ENCODE measurements around the gene RARS1. TPM values are rescaled to one million over a fixed set of nuclear protein-coding genes. Genes with fewer than 3 reads are reported as not detected.
A peak's percentile ranks its signal among the peaks of the same experiment; 100 is the strongest.

Gene RARS1
- total RNA-seq, result 10 to 100 TPM; 31.6 to 40.4 (median 37.8) TPM
- polyA plus RNA-seq, result 10 to 100 TPM; 27.2 to 69.3 (median 42.2) TPM
- long read RNA-seq, donor 1, transcript RARS-201 (15 exons, 2,146 nt), result major isoform, 13 of 19 reads
- long read RNA-seq, donor 1, partial matches to known transcripts, result 4 of 19 reads
- long read RNA-seq, donor 1, other reads (novel, unspliced or antisense), result 2 of 19 reads
- long read RNA-seq, donor 2, transcript RARS-201 (15 exons, 2,146 nt), result major isoform, 52 of 59 reads
- long read RNA-seq, donor 2, partial matches to known transcripts, result 3 of 59 reads
- long read RNA-seq, donor 2, other reads (novel, unspliced or antisense), result 2 of 59 reads

DNA sequence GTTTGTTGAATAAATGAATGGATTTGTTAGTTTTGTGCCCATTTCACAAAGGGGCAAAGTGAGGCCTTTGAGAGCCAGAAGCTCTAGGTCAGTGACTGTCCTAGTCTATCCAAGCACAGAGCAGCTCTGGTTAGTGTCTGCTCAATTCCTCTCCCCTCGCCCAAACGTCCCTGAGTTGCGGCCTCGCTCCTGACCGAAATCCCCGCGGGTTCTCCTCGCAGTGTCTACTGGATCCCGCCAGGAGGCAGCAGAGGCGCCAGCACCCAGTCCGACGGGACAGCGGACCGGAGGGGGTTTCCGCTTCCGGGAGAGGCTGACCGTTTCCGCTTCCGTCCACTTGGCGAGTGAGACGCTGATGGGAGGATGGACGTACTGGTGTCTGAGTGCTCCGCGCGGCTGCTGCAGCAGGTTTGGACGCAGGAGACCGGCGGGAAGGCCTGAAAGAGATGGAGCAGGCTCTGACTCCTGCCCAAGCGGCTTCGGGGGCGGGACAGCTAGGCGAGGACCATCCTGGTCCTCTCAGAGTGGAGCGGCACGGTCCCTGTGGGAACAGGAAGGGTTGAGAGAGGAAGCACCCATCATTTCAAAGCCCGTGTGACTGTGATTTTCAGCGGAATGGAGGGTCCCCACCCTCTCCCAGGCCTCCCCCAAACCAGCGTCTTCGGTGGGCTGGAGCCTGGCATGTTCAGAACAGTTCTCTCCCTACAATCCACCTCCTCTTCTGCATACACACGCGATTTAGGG lies at the start of gene RARS1:
TSS of gene RARS1 (plus strand) at position 336 of the 744 bp plus-strand sequence. CDS start at position 364, 28 bp downstream.
- Histone ChIP-seq H3K9me3 (no peaks in the 10 kb centered on the region), H3K27ac (peak within 1 kb of the TSS; percentile 32), H3K4me3 (peak within 1 kb of the TSS; percentile 92), H3K27me3 (ENCODE audit: insufficient read depth in 3 of 3, low read length in 2 of 3) (no peaks in the 10 kb centered on the region), H3K36me3 (ENCODE audit: insufficient read depth in 1 of 2, low read depth in 1 of 2) (peaks cover 0 to 39% of the 10 kb centered on the region in 2 donors), H3K4me1 (peaks cover 5% of the 10 kb centered on the region)
- peak; percentile 97 to 100 (median 100) for ATAC-seq
- peak; percentile 95 for TF ChIP-seq CTCF (IDR thresholded peaks at IDR 0.05)
- peak; percentile 94 to 97 for DNase-seq
- intact Hi-C loops (cut with DNase I), result loop anchor here (2.0 to 10.0 kb wide), 3 partner anchors 91 to 1098 kb away; partner anchors contain the start of genes PANK3 (in 2 of the 2) and SPDL1 (in 1 of the 2)
- 0 to 1% (median 0%) methylated on average over 38 to 40 of the region's 40 CpGs for WGBS, 3 donors

DNA sequence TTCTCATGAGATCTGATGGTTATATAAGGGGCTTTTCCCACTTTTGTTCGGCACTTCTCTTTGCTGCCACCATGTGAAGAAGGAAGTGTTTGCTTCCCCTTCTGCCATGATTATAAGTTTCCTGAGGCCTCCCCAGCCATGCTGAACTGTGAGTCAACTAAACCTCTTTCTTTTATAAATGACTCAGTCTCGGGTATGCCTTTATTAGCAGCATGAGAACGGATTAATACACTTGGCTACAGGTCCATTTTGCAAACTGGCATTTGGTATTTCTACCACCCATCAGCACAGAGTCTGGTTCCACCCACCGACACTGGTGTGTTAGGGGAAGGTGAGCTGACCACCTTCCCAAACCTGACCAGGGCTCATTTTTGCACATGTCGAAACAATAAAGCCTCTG lies 47.9 kb upstream of the RARS1 start:
- no peaks in the 10 kb centered on the region for H3K9me3 ChIP-seq
- H3K36me3 ChIP-seq (ENCODE audit: insufficient read depth in 1 of 2, low read depth in 1 of 2), result no peaks in the 10 kb centered on the region
- WGBS, 3 donors, result 62 to 64% (median 64%) methylated on average over 5 of the region's 5 CpGs
- DNase-seq (no peak), ATAC-seq (no peak)
- no peak for TF ChIP-seq CTCF (IDR thresholded peaks at IDR 0.05)
- no peak overlapping the region for H3K27ac ChIP-seq
- no peaks in the 10 kb centered on the region for H3K4me1 ChIP-seq
- intact Hi-C loops (cut with DNase I), result no loop called here
- H3K27me3 ChIP-seq (ENCODE audit: insufficient read depth in 3 of 3, low read length in 2 of 3), result no peaks in the 10 kb centered on the region
- H3K4me3 ChIP-seq, result no peak overlapping the region

GRCh38 chr5:168443533-168443932 lies 42.7 kb upstream of the RARS1 start:
- Histone ChIP-seq H3K4me1 (no peaks in the 10 kb centered on the region), H3K27me3 (ENCODE audit: insufficient read depth in 3 of 3, low read length in 2 of 3) (no peaks in the 10 kb centered on the region), H3K27ac (no peak overlapping the region), H3K36me3 (ENCODE audit: insufficient read depth in 1 of 2, low read depth in 1 of 2) (no peaks in the 10 kb centered on the region), H3K4me3 (no peak overlapping the region), H3K9me3 (no peaks in the 10 kb centered on the region)
- intact Hi-C loops (cut with DNase I), result no loop called here
- no peak for TF ChIP-seq CTCF (IDR thresholded peaks at IDR 0.05)
- no peak for ATAC-seq
- DNase-seq, result no peak

GRCh38 chr5:168443950-168444700 lies 42.1 kb upstream of the RARS1 start:
- TF ChIP-seq CTCF (IDR thresholded peaks at IDR 0.05), result no peak
- Histone ChIP-seq H3K27ac (no peak overlapping the region), H3K36me3 (ENCODE audit: insufficient read depth in 1 of 2, low read depth in 1 of 2) (no peaks in the 10 kb centered on the region), H3K9me3 (no peaks in the 10 kb centered on the region), H3K4me3 (no peak overlapping the region), H3K27me3 (ENCODE audit: insufficient read depth in 3 of 3, low read length in 2 of 3) (no peaks in the 10 kb centered on the region), H3K4me1 (no peaks in the 10 kb centered on the region)
- DNase-seq (no peak), ATAC-seq (no peak)
- WGBS, 3 donors, result 79 to 92% (median 84%) methylated on average over 4 of the region's 4 CpGs
- intact Hi-C loops (cut with DNase I), result no loop called here
